Tibial nerve (tissue), 4 donors: ENCODE results near the gene GHR. TPM values are rescaled to one million over a fixed set of nuclear protein-coding genes. Genes with fewer than 3 reads are reported as not detected.

Experiments
- DNase-seq, 2 donors: peaks; one replicate each; pipeline ENCODE4 v3.0.0-alpha.2; 2019; ENCODE audit warnings: low spot score in 2 of 2
- H3K27ac ChIP-seq, 4 donors: fragments of 200-600 bp; sonication (generic) in 3 of 4; one replicate each; pipeline ENCODE4 v1.5.1; 2017 to 2019; ENCODE audit warnings: mild to moderate bottlenecking in 1 of 4
- H3K27me3 ChIP-seq, 2 donors: fragments of 200-600 bp; sonication (generic) in 1 of 2; one replicate each; pipeline versions ENCODE4 v1.5.1 to v1.6.0; 2017 to 2019
- H3K36me3 ChIP-seq, 3 donors: fragments of 200-600 bp; sonication (generic); one replicate each; pipeline ENCODE4 v1.5.1; 2018 to 2019
- H3K4me1 ChIP-seq, 4 donors: fragments of 200-600 bp; sonication (generic) in 3 of 4; one replicate each; pipeline ENCODE4 v1.5.1; 2017 to 2019
- H3K4me3 ChIP-seq, 4 donors: fragments of 200-600 bp; sonication (generic) in 3 of 4; one replicate each; pipeline ENCODE4 v1.5.1; 2017 to 2019; ENCODE audit warnings: mild to moderate bottlenecking in 1 of 4, moderate library complexity in 1 of 4
- H3K9me3 ChIP-seq, 4 donors: fragments of 200-600 bp; sonication (generic) in 3 of 4; one replicate each; pipeline ENCODE4 v1.5.1; 2017 to 2019
- EP300 ChIP-seq, 2 donors: sonication (generic); formaldehyde crosslinking; IDR thresholded peaks; one replicate each; pipeline ENCODE4 v1.6.1; 2017; ENCODE audit warnings: antibody characterized with exemption in 2 of 2, mild to moderate bottlenecking in 1 of 2
- POLR2A ChIP-seq, 2 donors: fragments of 450-650 bp; IDR thresholded peaks; one replicate each; pipeline ENCODE4 v1.6.1; 2017; ENCODE audit warnings: antibody characterized with exemption in 2 of 2, mild to moderate bottlenecking in 2 of 2, moderate library complexity in 2 of 2
- WGBS, 2 donors: methylation state at CpG; one replicate each; pipeline ENCODE4 v1.1.5; 2018; 5-methylcytosine and 5-hydroxymethylcytosine counted together
- total RNA-seq, 4 donors: library from RNA; depleted of rRNA; stranded (reverse); fragments of >200 nt; gene quantifications; one replicate each; pipeline ENCODE4 v1.1.0, GENCODE V29; 2016
- TF ChIP-seq, protein P1 (sequence below), 5 experiments: fragments of 200-600 bp in 3 of 5; fragments of 450-650 bp in 2 of 5; sonication (generic) in 3 of 5; IDR thresholded peaks; one replicate each; pipeline ENCODE4 v1.5.1; 2016 to 2019; ENCODE audit warnings: antibody characterized with exemption in 5 of 5, mild to moderate bottlenecking in 3 of 5, moderate library complexity in 2 of 5

The GHR gene
- total RNA-seq, 4 donors from 2014 or later = 30.2 to 39.6 (median 39.2) TPM

DNA sequence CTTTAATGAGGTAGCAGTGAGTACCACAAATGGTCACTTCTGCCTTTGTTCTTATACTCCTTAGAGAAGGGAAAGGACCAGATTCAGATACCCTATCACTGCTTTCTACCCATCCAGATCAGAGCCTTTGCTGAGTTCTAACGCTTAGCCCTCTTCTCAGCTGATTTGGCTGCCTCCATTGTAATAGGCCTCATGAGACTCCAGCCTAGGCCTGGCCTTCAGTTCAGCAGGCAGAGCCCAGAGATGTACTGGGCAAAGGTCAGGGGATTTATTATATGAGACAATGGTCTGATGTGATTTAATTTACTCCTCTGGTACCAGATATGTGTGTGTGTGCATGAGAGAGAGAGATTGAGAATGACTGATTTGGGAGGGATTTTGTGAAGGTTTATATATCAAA, 124.7 kb downstream of the GHR start:
- H3K27ac ChIP-seq = peak overlapping the region in 1 of 4 donors; percentile 60

DNA sequence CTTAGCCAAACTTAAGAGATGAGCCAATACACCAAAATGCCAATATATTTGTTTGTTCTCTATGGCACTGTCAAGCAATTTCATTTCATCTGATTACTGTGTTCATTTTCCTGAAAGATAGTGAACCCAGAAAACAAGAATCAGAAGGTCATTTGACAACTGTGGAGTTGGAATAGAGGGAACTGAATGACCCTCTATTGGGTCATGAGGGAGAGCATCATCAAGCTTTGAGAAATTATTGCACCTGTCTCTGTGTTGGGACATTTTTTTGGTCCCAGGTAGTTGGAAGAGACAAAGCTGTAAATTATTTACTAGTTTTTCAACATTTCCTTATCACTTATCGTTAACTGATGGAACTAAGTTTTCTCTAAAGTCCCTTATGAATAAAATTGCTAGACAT, 129.4 kb downstream of the GHR start:
- H3K4me1 ChIP-seq = peaks cover 0 to 7% (median 2%) of the 10 kb centered on the region in 4 donors
- H3K27ac ChIP-seq = no peak overlapping the region
- H3K27me3 ChIP-seq = no peaks in the 10 kb centered on the region
- TF ChIP-seq POLR2A (IDR thresholded peaks at IDR 0.05) (no peak), EP300 (IDR thresholded peaks at IDR 0.05) (no peak)
- TF ChIP-seq, protein P1, sequence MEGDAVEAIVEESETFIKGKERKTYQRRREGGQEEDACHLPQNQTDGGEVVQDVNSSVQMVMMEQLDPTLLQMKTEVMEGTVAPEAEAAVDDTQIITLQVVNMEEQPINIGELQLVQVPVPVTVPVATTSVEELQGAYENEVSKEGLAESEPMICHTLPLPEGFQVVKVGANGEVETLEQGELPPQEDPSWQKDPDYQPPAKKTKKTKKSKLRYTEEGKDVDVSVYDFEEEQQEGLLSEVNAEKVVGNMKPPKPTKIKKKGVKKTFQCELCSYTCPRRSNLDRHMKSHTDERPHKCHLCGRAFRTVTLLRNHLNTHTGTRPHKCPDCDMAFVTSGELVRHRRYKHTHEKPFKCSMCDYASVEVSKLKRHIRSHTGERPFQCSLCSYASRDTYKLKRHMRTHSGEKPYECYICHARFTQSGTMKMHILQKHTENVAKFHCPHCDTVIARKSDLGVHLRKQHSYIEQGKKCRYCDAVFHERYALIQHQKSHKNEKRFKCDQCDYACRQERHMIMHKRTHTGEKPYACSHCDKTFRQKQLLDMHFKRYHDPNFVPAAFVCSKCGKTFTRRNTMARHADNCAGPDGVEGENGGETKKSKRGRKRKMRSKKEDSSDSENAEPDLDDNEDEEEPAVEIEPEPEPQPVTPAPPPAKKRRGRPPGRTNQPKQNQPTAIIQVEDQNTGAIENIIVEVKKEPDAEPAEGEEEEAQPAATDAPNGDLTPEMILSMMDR (IDR thresholded peaks at IDR 0.05) = no peak
- 94 to 95% methylated on average over 1 of the region's 1 CpG for WGBS, 2 donors
- no peak overlapping the region for H3K4me3 ChIP-seq
- no peaks in the 10 kb centered on the region for H3K36me3 ChIP-seq
- no peak for DNase-seq
- no peaks in the 10 kb centered on the region for H3K9me3 ChIP-seq

More for the DNA sequence above, 124.7 kb downstream of the GHR start:
- Histone ChIP-seq H3K9me3 (no peaks in the 10 kb centered on the region), H3K36me3 (no peaks in the 10 kb centered on the region), H3K27me3 (no peaks in the 10 kb centered on the region), H3K4me1 (peaks cover 0 to 13% (median 6%) of the 10 kb centered on the region in 4 donors), H3K4me3 (no peak overlapping the region)
- 38 to 40% methylated on average over 1 of the region's 1 CpG for WGBS, 2 donors
- no peak for DNase-seq
- no peak for TF ChIP-seq POLR2A (IDR thresholded peaks at IDR 0.05)
- no peak for TF ChIP-seq EP300 (IDR thresholded peaks at IDR 0.05)
- TF ChIP-seq, protein P1 (IDR thresholded peaks at IDR 0.05) = no peak

DNA sequence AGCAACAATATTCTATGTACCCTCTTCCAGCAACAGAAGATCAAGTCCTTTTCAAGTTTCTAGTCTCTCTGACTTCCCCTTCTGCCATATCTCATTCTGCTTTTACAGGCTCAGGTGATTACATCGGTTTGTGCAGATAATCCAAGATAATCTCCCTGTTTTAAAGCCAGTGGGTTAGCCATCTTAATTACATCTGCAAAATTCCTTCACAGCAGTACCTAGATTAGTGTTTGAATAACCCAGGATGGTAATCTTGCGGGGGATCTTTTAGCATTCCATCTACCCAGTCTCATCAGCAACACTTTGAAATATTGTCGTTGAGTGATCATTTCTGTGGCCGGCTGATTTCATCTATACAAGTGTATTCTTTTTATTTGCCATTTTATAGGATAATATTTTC, 130.2 kb downstream of the GHR start:
- H3K36me3 ChIP-seq = no peaks in the 10 kb centered on the region
- WGBS, 2 donors = 66 to 91% methylated on average over 4 of the region's 4 CpGs
- no peak for DNase-seq
- no peaks in the 10 kb centered on the region for H3K27me3 ChIP-seq
- peaks cover 0 to 7% (median 0%) of the 10 kb centered on the region in 4 donors for H3K4me1 ChIP-seq
- H3K4me3 ChIP-seq = no peak overlapping the region
- no peak for TF ChIP-seq POLR2A (IDR thresholded peaks at IDR 0.05)
- TF ChIP-seq EP300 (IDR thresholded peaks at IDR 0.05) = no peak
- TF ChIP-seq, protein P1 (IDR thresholded peaks at IDR 0.05) = no peak
- H3K27ac ChIP-seq = no peak overlapping the region
- no peaks in the 10 kb centered on the region for H3K9me3 ChIP-seq

GRCh38 chr5:42555010-42555409, 131.8 kb downstream of the GHR start:
- Histone ChIP-seq H3K4me3 (no peak overlapping the region), H3K4me1 (peaks cover 0 to 7% (median 0%) of the 10 kb centered on the region in 4 donors), H3K27ac (no peak overlapping the region), H3K36me3 (no peaks in the 10 kb centered on the region), H3K9me3 (no peaks in the 10 kb centered on the region), H3K27me3 (no peaks in the 10 kb centered on the region)
- TF ChIP-seq POLR2A (IDR thresholded peaks at IDR 0.05) (no peak), EP300 (IDR thresholded peaks at IDR 0.05) (no peak)
- TF ChIP-seq, protein P1 (IDR thresholded peaks at IDR 0.05) = no peak
- WGBS, 2 donors = 96 to 100% methylated on average over 1 of the region's 1 CpG
- DNase-seq = no peak

- Histone ChIP-seq H3K27ac (no peak overlapping the region), H3K4me3 (no peak overlapping the region), H3K9me3 (no peaks in the 10 kb centered on the region), H3K4me1 (peaks cover 0 to 7% (median 0%) of the 10 kb centered on the region in 4 donors), H3K27me3 (no peaks in the 10 kb centered on the region), H3K36me3 (no peaks in the 10 kb centered on the region)
- 79 to 90% methylated on average over 6 of the region's 6 CpGs for WGBS, 2 donors
- TF ChIP-seq, protein P1 (IDR thresholded peaks at IDR 0.05) = no peak
- TF ChIP-seq EP300 (IDR thresholded peaks at IDR 0.05) (no peak), POLR2A (IDR thresholded peaks at IDR 0.05) (no peak)
- no peak for DNase-seq
Observed at GRCh38 chr5:42555797-42556196, 132.6 kb downstream of the GHR start.
